Sigmoid colon (tissue), 4 donors: Measurements from ENCODE around the gene PGAP3.

ENCODE experiments used
- CTCF ChIP-seq, 4 experiments: fragments of 450-650 bp in 3 of 4; fragments of 200-600 bp in 1 of 4; IDR thresholded peaks; one replicate each; pipeline ENCODE4 v1.5.1; 2016 to 2019; ENCODE audit warnings: antibody characterized with exemption in 4 of 4, mild to moderate bottlenecking in 3 of 4, moderate library complexity in 2 of 4
- EP300 ChIP-seq, 4 donors: sonication (generic); formaldehyde crosslinking; IDR thresholded peaks; one replicate each; pipeline ENCODE4 v1.6.1; 2017; ENCODE audit warnings: antibody characterized with exemption in 4 of 4
- POLR2A ChIP-seq, 2 donors: fragments of 450-650 bp; IDR thresholded peaks; one replicate each; pipeline ENCODE4 v1.6.1; 2016; ENCODE audit warnings: antibody characterized with exemption in 2 of 2, mild to moderate bottlenecking in 2 of 2, moderate library complexity in 2 of 2
- POLR2AphosphoS5 ChIP-seq, 4 donors: sonication (generic); formaldehyde crosslinking; IDR thresholded peaks; one replicate each; pipeline ENCODE4 v1.6.1; 2017; ENCODE audit warnings: antibody characterized with exemption in 4 of 4

- TF ChIP-seq CTCF (IDR thresholded peaks at IDR 0.05) (no peak), EP300 (IDR thresholded peaks at IDR 0.05) (no peak), POLR2AphosphoS5 (IDR thresholded peaks at IDR 0.05) (no peak), POLR2A (IDR thresholded peaks at IDR 0.05) (no peak)
Observed at GRCh38 chr17:39666231-39666600, 21.6 kb downstream of the PGAP3 start.
